SK-N-DZ (cell line): ENCODE results near the gene MUSK.
A peak's percentile ranks its signal among the peaks of the same experiment; 100 is the strongest.
"Not testable (repeated sequence)": the region's sequence is repeated elsewhere in the genome, so short reads cannot be mapped to it uniquely, and the experiment has no call there.

Experiments used
- DNase-seq: peaks from one replicate; pipeline ENCODE4 v3.0.0-alpha.2; 2015; ENCODE audit warnings: low spot score

The MUSK gene

DNA sequence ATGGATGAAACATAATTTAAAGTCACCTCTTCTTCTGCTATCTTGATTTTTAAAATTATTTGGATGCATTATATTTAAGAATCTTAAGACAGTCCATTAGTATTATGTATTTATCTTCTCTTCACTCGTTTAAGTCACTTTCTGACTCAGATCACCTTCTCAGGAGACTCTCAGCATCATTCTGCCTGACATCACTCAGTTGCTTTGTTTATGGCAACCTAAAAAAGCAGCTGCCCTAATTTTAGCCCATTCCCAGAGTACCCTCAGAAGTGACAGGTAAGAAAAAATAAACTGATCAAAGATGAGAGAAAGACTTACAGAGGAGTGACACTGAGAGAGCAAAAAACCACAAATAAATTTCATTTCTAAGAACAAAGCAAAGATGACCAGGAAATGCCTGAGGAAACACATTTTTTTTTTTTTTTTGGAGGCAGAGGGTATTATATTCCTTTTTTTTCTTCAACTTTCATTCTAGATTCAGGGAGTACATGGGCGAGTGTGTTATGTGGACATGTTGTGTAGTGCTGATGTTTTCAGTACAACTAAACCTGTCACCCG is 140.5 kb downstream of the MUSK start:
- DNase-seq, result no peak

DNA sequence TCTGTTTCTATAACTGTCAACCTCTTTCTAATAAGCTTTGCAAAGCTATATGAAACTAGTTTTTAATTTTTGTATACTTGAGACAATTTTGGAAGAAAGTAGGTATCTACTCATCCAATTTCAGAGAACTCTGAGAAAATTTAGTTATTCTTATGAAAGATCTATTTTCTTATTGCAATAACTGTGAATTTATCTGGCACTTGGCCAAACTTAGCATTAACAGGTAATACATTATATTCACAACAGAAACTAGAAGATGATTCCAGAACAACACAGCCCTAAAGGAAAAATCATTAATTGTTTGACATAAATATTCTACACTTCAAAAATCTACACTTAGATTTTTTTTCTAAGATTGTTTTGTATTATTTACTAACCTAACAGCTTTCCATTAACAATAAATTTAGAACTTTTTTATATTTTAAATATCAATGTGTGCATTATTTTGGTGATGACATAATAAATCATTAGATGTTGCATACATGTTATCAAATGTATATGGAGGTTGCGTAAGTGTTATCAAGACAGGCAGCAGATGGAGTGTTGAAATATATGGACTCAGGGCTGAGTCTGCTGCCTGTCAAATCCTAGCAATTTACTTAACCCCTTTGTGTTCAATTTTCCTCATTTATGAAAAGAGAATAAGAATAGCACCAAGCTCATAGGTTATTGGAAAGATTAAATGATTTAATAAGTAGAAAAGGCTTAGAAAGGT is 141.8 kb downstream of the MUSK start:
- DNase-seq, result no peak

DNA sequence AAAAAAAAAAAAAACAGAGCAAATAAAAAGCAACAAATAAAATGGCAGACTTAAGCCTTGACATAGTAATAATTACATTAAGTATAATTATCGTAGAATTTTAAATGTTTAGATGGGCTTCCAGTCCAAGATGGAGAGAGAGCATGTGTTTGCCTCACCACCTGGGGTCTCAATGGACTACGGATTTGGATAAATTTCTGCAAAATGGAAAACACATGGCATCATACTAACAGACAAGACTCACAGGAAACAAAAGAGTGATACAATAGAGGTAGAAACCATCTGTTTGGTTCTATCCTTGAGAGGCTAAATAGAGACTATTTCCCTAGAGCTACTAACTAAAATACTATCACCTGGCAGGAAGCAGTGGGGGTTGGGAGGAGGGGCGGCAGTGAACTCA is 144.3 kb downstream of the MUSK start:
- no peak for DNase-seq

DNA sequence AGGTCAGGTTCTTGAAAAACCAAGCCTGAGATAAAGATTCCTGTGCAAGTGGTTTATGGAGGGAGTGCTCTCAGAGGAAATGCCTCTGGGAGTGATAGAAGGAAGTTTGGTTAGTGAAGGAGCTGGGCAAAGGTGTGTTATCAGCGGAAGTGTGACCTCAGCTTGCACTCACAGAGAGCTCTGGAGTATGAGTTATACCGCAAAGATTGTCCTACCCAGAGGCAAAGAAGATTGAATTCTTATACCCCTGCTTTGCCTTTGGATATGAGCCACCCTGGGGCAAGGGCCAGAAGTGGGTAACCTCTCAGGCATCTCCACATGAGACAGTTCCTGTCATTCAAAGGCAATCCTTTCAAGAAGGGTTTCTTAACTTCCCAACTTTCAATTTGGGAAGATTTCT is 145.6 kb downstream of the MUSK start:
- DNase-seq, result no peak

DNA sequence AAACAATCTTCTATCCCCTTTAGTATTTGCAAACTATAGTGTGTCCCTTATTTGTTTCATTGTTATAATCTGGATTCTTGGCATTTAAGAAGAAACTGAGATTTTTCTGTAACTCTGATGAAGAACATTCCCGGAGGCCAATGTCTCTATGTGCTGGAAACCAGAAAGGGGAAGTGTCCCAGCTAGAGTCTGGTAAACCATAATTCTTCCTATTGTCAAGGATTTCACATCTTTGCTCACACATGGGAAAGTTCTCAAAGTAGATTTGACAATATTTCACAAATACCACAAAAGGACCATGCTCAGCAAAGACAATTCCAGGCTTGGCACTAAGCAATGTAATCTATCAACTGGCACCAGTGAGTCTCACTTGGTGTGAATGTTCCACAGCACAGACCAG is 146.8 kb downstream of the MUSK start:
- no peak for DNase-seq

DNA sequence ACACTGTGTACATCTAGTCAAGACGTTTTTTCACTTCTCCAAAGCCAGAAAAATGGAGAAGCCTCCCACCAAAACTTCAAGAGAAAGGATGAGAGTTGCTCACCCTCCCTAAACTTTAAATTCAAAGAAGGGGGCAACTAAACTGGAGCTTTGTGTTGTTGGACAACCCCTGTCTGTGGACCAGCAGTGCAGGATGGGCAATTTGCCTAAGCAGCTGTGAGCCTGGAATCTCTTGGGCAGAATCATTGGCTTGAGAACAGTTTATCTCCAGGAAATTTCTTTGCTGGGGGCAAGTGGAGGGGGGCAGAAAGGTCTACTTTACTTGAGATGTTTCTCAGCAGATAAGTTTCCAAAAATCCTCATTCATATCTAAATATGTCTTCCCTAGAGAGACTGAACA is 151.8 kb downstream of the MUSK start:
- DNase-seq, result no peak

DNA sequence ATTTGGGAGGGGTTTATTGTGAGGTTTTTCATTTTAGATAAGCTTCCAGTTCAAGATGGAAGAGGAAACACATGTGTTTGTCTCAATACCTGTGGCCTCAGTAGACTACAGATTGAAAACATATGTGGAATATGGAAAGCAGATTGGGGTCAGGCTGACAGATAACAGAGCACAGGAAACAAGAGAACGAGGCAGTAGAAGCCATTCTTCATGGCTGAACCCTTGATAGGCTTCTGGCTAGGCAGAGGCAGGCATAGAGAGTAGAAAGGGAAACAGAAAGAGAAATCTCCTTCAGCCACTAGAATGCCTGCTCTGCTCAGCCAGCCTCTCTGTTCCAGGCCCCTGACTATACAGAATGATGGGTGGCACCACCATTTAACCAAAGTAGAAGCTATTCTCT is 152.5 kb downstream of the MUSK start:
- peak; percentile 87 for DNase-seq

DNA sequence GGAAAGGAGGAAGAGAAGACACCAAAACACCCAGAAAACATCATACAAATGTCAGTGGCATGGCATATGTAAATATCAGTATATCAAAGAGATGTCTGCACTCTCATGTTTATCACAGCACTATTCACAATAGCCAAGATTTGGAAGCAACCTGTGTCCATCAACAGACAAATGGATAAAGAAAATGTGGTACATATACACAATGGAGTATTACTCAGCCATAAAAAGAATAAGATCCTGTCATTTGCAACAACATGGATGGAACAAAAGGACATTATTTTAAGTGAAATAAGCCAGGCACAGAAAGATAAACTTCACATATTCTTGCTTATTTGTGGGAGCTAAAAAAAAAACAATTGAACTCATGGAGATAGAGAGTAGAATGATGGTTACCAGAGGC is 156.5 kb downstream of the MUSK start:
- DNase-seq, result not testable (repeated sequence)

DNA sequence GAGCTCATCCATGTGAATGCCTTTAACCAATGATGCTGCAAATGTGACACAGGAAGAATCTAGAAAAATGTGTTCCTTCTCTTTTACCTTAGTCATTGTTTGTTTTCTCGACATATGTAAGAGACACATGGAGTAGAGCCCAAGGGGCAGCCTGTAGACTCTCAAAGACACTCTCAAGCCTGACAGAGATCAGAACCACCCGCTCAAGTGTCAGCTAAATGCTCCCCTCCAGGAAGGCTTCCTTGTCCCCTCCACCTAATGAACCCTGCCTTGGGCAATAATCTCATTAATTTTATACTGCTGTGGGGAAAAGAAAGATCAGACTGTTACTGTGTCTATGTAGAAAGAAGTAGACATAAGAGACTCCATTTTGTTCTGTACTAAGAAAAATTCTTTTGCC is 157.4 kb downstream of the MUSK start:
- DNase-seq, result no peak

DNA sequence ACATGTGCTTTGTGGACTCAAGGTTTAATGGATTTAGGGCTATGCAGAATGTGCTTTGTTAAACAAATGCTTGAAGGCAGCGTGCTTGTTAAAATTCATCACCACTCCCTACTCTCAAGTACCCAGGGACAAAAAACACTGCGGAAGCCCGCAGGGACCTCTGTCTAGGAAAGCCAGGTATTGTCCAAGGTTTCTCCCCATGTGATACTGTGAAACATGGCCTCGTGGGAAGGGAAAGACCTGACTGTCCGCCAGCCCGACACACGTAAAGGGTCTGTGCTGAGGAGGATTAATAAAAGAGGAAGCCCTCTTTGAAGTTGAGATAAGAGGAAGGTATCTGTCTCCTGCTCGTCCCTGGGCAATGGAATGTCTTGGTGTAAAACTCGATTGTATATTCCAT is 157.8 kb downstream of the MUSK start:
- not testable (repeated sequence) for DNase-seq

DNA sequence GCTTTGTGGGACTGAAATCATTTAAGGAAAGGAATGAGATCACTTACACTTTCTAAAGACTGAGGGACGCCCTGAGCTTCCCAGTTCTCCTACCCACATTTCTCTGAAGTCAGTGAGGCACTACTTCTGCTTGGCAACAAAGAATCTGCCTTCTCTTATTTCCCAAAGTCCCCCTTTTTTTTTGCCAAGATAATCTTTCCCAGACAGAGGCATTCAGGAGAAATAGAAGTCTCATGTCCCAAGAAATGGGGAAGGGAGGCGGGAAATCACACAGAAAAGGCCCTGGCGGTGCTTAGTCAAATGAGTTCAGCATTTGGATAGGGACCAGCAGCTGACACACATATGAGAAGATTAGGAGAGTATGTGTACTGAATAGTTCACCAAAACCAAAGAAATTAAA is 159.7 kb downstream of the MUSK start:
- DNase-seq, result no peak

DNA sequence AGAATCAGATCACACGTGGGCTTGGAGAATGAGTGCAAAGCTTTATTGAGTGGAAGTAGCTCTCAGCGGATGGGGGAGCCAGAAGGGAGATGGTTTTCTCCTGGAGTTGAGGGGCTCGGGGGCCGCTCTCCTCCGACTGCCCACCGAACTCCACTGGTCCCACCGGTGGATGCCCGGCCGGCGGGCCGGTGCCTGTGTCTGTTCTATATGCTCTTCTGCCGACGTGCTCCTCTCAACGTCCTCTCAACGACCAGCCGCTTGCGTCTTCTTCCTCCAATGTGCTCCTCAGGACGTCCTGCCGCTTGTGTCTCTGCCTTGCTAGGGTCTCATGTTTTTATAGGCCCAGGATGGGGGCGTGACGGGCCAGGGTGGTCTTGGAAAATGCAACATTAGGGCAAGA is 161.9 kb downstream of the MUSK start:
- DNase-seq, result no peak

DNA sequence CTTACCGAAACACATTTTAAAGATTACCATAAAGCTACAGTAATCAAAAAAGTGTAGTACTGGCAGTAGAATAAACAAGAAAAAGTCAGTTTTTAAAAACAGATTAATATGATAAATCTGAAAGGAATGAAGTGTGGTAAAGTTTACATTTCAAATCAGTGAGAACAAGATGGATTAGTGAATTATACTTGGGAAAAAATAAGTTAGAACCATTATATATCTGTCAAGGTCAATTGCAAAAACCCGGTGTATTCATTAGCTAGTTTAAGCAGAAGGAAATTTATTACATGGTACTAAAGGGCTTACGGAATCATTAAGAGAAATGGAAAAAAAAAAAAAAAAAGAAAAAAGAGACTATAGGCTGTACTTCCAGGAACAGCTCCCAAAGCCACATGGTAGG is 164.3 kb downstream of the MUSK start:
- no peak for DNase-seq

DNA sequence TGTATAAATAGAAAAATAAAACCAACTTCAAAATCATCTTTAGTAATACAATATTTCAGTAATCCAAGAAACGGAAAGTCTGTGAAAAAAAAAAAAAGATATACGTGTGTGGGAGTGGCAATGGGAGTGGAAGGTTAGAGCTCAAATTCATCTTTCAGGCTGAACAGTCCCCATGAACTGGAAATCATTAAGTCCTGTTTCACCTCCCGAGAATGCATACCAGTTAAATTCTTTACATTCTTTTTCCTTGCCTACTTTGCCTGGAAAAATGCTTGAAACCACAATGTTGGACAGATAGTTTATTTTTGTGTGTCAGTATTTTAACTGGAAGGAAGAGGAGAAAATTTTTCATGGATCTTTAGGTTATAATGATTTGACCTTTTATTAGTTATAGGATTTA is 166.8 kb downstream of the MUSK start:
- no peak for DNase-seq

DNA sequence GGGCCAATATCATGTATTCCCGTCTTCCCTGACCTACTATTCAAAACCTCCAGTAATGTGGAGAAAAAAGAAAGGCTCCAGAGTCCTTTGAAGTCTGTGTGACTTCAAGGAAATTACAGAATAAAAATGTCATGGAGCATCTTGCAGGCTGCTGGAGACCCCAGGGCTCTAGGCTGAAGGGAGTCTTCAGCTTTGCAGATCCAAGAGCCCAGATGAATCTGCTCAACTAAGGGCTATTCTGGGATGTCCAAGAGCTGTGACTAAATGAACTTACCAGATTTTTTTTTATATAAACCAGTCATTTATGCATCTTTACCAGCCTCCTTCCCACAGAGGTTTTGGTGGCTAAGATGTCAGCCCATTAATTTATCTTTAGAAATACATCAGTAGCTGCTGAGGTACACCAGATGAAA is 167.3 kb downstream of the MUSK start:
- no peak for DNase-seq

DNA sequence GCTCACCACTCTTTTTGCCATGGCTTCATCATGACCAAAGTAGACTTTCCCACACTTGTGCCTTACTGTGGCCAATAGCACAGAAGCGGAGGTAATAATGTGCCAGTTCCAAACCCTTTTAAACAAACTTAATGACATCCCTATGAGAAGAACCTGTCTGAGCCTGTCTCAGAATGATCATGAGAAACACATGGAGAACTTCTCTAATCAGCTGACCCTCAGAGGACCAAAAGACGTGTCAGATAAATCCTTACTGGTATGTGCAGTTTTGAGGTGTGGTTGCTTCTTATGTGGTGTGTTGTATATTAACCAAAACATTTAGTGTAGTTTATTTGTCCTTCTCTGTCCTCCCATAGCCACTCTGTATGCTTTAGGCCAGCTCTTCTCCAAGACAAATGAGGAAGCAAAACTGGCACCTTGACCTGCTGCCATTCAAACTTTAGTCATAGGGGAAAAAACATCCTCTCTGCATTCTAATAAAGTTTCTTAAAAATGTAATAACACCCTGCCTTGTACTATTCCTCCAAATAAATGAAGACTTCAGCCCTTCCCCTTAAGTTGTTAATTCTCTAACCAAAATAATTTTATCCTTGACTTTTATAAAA is 168.9 kb downstream of the MUSK start:
- no peak for DNase-seq

DNA sequence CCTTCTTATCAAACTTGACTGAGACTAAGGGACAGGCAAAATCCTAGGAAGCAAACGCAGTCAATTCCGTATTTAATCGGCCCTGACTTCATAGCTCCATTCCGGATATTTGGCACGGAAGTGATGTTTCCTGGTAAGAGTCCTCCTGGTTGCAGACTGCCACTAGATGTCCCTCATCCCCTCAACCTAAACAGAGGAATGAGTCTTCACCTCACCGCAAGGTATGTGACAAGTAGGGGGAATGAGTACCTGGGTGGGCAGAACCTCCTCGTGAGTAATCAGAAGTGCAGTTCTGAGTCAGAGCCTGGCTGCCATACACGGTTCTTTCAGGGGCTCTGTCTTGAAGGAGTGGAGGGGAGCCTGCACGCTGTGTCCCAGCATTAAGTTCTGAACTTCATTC is 173.6 kb downstream of the MUSK start:
- DNase-seq, result no peak

DNA sequence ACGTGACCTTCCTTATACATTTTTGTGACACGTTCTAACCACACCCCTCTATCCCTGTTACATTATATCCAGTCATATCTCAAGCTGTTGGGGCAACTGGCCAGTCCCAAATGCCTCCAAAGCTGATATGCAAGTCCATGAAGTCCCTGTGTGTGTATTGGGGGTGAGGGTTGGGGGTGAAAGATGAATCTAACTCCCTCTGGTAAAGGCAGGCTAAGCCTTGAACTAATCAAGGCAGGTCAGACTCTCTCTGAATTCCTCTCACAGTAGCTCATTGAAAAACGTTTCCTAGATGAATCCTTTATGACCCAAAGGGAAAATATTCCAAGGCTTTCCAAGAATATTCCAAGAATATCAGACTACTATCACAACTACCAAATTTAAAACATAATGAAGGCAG is 174.4 kb downstream of the MUSK start:
- DNase-seq, result no peak

DNA sequence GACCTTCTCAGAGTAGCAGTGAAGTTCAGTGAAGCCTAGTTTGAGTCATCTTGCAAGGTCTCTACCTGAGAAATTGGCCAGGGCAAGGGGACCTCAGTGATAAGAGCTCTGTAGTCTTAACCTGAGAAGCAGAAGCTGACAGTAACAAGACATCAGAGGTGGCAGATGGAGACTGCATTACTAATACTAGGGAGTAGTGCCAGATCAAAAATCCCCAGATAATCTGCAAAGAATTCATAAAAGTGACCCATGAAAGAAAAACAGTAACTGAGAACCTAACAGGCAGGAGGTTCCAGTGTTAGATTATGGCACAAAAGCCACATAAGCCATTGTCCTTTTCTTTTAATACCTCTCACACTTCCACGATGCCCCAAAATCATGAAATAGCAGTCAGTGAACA is 175.5 kb downstream of the MUSK start:
- DNase-seq, result no peak

DNA sequence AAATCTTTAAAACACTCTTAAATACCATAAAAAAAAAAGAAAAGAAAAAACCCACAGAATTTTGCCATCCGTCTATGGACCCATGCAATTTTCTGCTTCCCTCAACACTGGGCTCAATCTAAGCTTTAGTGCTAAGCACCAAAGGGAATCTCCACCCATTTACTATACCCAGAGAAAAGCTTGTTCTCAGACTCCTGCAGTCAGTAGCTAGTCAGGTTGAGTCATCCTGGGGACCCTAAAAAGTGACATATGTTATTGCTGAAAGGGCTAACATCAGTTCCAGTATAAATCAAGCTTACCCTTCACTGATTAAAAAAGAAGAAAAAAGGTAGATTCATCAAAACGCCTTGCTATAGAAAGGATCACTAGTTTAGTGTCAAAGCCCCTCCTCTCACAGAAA is 177.6 kb downstream of the MUSK start:
- DNase-seq, result no peak

DNA sequence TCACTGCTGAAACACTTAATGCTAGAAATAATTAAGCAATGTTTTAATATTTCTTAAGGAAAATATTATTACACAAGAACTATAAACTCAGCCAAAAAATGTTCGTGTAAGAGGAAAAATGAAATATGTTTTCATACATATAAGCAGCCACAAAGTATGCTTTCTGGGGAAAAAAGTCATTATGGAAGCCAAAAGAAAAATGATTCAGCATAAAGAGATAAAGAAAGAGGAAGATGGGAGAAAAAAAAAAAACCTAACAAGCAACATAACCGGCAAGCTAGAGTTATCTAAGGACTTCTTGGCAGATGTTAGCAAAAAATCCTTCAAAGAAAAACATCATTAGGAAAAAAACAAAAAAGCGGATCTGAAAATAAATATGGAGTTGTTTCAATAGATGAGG is 179.1 kb downstream of the MUSK start:
- DNase-seq, result no peak

DNA sequence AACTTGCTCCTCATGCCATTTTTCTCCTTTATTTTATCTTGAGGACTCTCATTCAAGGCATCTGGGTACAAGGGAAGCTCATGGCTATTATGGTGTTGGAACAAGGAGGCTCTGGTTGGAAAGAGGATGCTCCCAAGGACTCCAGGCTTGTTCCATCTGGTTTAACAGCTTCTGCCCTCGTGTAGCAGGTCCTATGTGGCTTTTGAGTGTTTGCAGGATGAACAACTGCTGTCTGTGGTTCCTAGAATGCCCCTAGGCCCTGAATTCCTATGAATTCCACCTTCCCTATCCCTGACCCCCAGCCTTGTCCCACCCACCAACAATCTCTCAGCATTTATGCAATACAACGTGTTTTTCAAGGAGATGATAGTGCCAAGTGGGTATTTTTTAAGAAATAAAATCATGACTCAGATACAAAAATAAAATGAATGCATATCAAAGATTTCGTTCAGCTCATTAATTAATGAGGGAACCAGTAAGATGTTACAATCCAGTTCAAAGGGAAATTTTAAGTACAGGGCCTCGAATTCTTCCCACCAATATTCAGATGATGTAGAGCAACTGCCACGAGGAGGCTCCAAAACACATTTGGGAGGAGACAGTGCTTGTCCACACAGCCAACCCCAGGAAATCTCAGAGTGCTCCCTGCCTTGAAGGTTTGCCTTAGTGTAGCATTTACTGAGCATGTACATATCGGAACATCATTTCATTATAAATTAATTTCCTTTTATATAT is 182.0 kb downstream of the MUSK start:
- no peak for DNase-seq
